Stimulated activated naive B cell treated with anti-CD40 and anti-IgM and Interleukin-4, amounts not matched to agents 10 μg/mL and 1 μg/mL and 100 μg/mL, for 72 hours (primary cell): ENCODE measurements around the gene TOR2A.
"Not testable (repeated sequence)": the region's sequence is repeated elsewhere in the genome, so short reads cannot be mapped to it uniquely, and the experiment has no call there.

Experiments
- ATAC-seq, 2 donors: fragments of 150-1000 bp; cut with Tn5 transposase; replicated peaks; 2 replicates each; pipeline ENCODE4 v1.10.0; 2021; ENCODE audit warnings: moderate library complexity in 1 of 2
- DNase-seq: peaks from one replicate; pipeline ENCODE4 v3.0.0; 2021
- H3K27ac Mint-ChIP-seq: one replicate; pipeline ENCODE4 v1.8.0; 2022; ENCODE audit warnings: mild to moderate bottlenecking, mixed read lengths
- H3K27me3 Mint-ChIP-seq, 2 donors: one replicate each; pipeline ENCODE4 v1.8.0; 2022; ENCODE audit warnings: mixed read lengths in 2 of 2
- H3K36me3 Mint-ChIP-seq, 2 donors: one replicate each; pipeline ENCODE4 v1.8.0; 2022; ENCODE audit warnings: mixed read lengths in 2 of 2, mild to moderate bottlenecking in 1 of 2
- H3K4me1 Mint-ChIP-seq, 2 donors: one replicate each; pipeline ENCODE4 v1.8.0; 2022; ENCODE audit warnings: mixed read lengths in 2 of 2, mild to moderate bottlenecking in 1 of 2
- H3K4me3 Mint-ChIP-seq, 2 donors: one replicate each; pipeline ENCODE4 v1.8.0; 2022; ENCODE audit warnings: mild to moderate bottlenecking in 2 of 2, mixed read lengths in 2 of 2, moderate library complexity in 1 of 2
- H3K9me3 Mint-ChIP-seq, 2 donors: one replicate each; pipeline ENCODE4 v1.8.0; 2022; ENCODE audit warnings: mixed read lengths in 2 of 2, mild to moderate bottlenecking in 1 of 2

The TOR2A gene

GRCh38 chr9:127761061-127761460 is 26.0 kb upstream of the TOR2A start:
- DNase-seq (no peak), ATAC-seq (no peak)
- Mint-ChIP-seq H3K9me3 (no peaks in the 10 kb centered on the region), H3K4me1 (peaks cover 38 to 48% of the 10 kb centered on the region in 2 donors), H3K36me3 (peaks cover 46 to 54% of the 10 kb centered on the region in 2 donors), H3K27me3 (no peaks in the 10 kb centered on the region), H3K27ac (peak overlapping the region; percentile 69), H3K4me3 (no peak overlapping the region)

DNA sequence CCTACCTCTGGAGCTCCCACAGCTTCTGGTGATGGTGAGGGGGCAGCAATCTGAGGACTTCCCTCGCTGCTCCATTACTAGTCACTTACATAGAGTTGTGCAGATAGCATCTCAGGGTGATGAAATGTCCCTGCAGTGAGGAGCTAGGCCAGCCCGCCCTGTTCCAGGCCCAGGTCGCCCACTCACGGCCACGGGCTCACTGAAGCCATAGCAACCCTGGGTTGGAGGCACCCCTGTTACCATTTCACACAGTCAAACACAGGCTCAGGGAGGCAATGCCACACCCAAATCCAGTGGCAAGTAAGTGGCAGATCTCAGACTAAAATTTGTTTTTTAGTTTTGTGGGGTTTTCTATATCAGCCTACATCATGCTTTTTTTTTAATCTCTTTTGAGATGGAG is 23.7 kb upstream of the TOR2A start:
- no peak for DNase-seq
- H3K4me1 Mint-ChIP-seq: peaks cover 23 to 30% of the 10 kb centered on the region in 2 donors
- H3K27ac Mint-ChIP-seq: peak overlapping the region; percentile 88
- ATAC-seq: no peak
- peaks cover 32 to 33% of the 10 kb centered on the region in 2 donors for H3K36me3 Mint-ChIP-seq
- no peak overlapping the region for H3K4me3 Mint-ChIP-seq
- H3K27me3 Mint-ChIP-seq: no peaks in the 10 kb centered on the region
- H3K9me3 Mint-ChIP-seq: no peaks in the 10 kb centered on the region

DNA sequence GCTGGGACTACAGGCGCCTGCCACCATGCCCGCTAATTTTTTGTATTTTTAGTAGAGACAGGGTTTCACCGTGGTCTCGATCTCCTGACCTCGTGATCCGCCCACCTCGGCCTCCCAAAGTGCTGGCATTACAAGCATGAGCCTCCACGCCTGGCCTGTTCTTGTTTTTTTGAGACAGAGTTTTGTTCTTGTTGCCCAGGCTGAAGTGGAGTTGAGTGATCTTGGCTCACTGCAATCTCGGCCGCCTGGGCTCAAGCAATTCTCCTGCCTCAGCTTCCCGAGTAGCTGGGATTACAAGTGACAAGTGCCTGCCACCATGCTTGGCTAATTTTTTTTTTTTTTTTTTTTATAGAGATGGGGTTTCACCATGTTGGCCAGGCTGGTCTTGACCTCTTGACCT is 21.7 kb upstream of the TOR2A start:
- DNase-seq, H3K9me3 Mint-ChIP-seq, H3K27me3 Mint-ChIP-seq, H3K27ac Mint-ChIP-seq, ATAC-seq, H3K4me3 Mint-ChIP-seq: not testable (repeated sequence)
- H3K36me3 Mint-ChIP-seq: peaks cover 28 to 30% of the 10 kb centered on the region in 2 donors
- peaks cover 15 to 23% of the 10 kb centered on the region in 2 donors for H3K4me1 Mint-ChIP-seq

GRCh38 chr9:127756233-127756632 is 21.1 kb upstream of the TOR2A start:
- no peaks in the 10 kb centered on the region for H3K27me3 Mint-ChIP-seq
- H3K4me3 Mint-ChIP-seq: no peak overlapping the region
- H3K36me3 Mint-ChIP-seq: peaks cover 27 to 33% of the 10 kb centered on the region in 2 donors
- no peaks in the 10 kb centered on the region for H3K9me3 Mint-ChIP-seq
- no peak for ATAC-seq
- H3K4me1 Mint-ChIP-seq: peaks cover 15 to 23% of the 10 kb centered on the region in 2 donors
- H3K27ac Mint-ChIP-seq: no peak overlapping the region
- no peak for DNase-seq

GRCh38 chr9:127755061-127756060 is 20.3 kb upstream of the TOR2A start:
- Mint-ChIP-seq H3K36me3 (peaks cover 30 to 37% of the 10 kb centered on the region in 2 donors), H3K4me3 (no peak overlapping the region), H3K4me1 (peaks cover 13 to 23% of the 10 kb centered on the region in 2 donors), H3K27ac (no peak overlapping the region), H3K9me3 (no peaks in the 10 kb centered on the region), H3K27me3 (no peaks in the 10 kb centered on the region)
- no peak for ATAC-seq
- no peak for DNase-seq

- DNase-seq (no peak), ATAC-seq (no peak)
- Mint-ChIP-seq H3K4me3 (no peak overlapping the region), H3K9me3 (no peaks in the 10 kb centered on the region), H3K36me3 (peaks cover 35 to 44% of the 10 kb centered on the region in 2 donors), H3K27ac (no peak overlapping the region), H3K27me3 (no peaks in the 10 kb centered on the region), H3K4me1 (peaks cover 13 to 23% of the 10 kb centered on the region in 2 donors)
These were observed 19.3 kb upstream of the TOR2A start for GRCh38 chr9:127754099-127755060.

DNA sequence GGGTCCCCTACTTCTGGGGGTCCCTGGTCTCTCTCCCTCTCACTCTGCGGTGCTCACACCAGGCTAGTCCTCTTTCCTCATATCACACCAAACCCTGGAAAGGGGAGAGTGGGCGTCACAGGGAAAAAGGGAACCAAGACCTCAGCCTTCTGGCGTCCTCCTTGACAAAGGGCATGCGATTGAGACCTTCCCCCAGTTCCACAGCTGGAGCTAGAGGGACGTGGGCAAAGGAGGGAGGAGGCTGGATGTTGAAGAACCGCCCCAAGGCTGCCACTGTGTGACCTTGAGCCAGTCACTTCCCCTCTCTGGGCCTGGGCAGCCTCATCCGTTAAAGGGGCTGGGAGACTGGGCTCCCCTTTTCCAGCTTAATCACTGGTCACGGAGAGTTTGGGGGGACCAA is 18.5 kb upstream of the TOR2A start:
- Mint-ChIP-seq H3K36me3 (peaks cover 35 to 47% of the 10 kb centered on the region in 2 donors), H3K4me3 (no peak overlapping the region), H3K9me3 (no peaks in the 10 kb centered on the region), H3K4me1 (peaks cover 10 to 20% of the 10 kb centered on the region in 2 donors), H3K27me3 (no peaks in the 10 kb centered on the region), H3K27ac (peak overlapping the region; percentile 14)
- no peak for DNase-seq
- no peak for ATAC-seq

DNA sequence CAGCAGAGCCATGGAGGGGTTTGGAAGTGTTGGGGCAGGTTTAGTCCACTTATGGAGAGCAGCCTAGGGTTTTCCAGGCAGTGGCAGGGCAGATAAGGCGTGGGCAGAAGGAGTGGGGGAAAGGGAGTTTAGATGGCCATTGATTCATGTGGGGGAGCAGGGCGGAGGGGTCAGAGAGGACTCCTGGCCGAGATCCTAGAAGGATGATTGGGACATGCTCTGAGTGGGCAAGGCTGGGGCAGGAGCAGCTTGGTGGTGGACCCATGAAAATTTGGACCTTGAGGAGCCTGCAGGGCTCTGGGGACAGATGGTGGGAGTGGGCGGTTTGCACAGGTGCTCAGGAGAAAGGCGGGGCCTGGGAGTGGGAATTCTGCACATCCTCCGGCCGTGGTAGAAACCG is 18.1 kb upstream of the TOR2A start:
- DNase-seq (no peak), ATAC-seq (no peak)
- Mint-ChIP-seq H3K27me3 (no peaks in the 10 kb centered on the region), H3K36me3 (peaks cover 37 to 47% of the 10 kb centered on the region in 2 donors), H3K4me1 (peaks cover 7 to 16% of the 10 kb centered on the region in 2 donors), H3K9me3 (no peaks in the 10 kb centered on the region), H3K4me3 (no peak overlapping the region), H3K27ac (peak overlapping the region; percentile 42)

DNA sequence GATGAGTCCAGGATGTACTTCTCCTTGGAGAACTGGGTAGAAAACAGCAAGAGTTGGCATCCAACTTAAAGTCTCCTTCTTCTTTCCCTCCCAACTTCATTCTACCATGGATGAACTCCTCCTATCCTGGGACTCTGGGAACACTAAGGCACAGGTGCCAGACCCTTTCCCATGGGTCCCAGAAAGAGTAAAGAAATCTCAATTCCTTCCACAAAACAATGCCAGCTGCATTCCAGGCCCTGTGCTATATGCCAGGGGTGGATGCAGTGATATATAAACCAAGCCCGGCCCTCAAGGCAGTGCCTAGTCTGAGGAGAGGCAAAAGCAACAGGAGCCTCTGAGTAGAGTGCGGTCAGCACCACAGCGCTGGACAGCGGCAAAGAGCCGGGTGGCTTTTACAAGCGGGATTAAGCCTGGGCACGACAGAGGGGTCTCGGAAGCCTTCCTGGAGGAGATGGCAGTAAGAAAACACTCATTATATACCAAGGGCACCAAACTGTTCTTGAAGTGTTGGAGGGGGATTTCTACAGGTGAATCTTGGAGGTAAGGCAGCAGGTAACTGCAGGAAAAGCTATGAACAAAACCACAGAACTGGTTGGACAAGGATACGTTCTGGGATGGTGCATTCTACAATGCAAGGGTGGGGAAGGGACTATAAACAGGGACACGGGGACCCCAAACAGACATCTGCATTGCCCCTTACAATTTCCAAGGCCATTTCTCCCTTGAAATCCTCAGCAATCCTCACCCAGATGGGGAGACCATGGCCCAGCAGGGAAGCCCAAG is 16.4 kb upstream of the TOR2A start:
- ATAC-seq: no peak
- no peak overlapping the region for H3K4me3 Mint-ChIP-seq
- no peaks in the 10 kb centered on the region for H3K27me3 Mint-ChIP-seq
- H3K4me1 Mint-ChIP-seq: peaks cover 7 to 16% of the 10 kb centered on the region in 2 donors
- H3K36me3 Mint-ChIP-seq: peaks cover 46 to 57% of the 10 kb centered on the region in 2 donors
- H3K9me3 Mint-ChIP-seq: no peaks in the 10 kb centered on the region
- peak overlapping the region; percentile 65 for H3K27ac Mint-ChIP-seq
- DNase-seq: no peak

- H3K9me3 Mint-ChIP-seq: no peaks in the 10 kb centered on the region
- no peak for ATAC-seq
- H3K4me3 Mint-ChIP-seq: no peak overlapping the region
These were observed 14.1 kb upstream of the TOR2A start for GRCh38 chr9:127749090-127749787.

GRCh38 chr9:127746959-127747569 is 12.0 kb upstream of the TOR2A start:
- Mint-ChIP-seq H3K36me3 (peaks cover 52 to 60% of the 10 kb centered on the region in 2 donors), H3K9me3 (no peaks in the 10 kb centered on the region), H3K4me1 (peaks cover 3 to 4% of the 10 kb centered on the region in 2 donors), H3K27me3 (no peaks in the 10 kb centered on the region), H3K4me3 (no peak overlapping the region), H3K27ac (peak overlapping the region; percentile 31)
- ATAC-seq: no peak
- DNase-seq: no peak

More at GRCh38 chr9:127749090-127749787, 14.1 kb upstream of the TOR2A start:
- Mint-ChIP-seq H3K36me3 (peaks cover 51 to 63% of the 10 kb centered on the region in 2 donors), H3K27ac (no peak overlapping the region), H3K4me1 (peaks cover 7 to 13% of the 10 kb centered on the region in 2 donors), H3K27me3 (no peaks in the 10 kb centered on the region)
- DNase-seq: no peak

DNA sequence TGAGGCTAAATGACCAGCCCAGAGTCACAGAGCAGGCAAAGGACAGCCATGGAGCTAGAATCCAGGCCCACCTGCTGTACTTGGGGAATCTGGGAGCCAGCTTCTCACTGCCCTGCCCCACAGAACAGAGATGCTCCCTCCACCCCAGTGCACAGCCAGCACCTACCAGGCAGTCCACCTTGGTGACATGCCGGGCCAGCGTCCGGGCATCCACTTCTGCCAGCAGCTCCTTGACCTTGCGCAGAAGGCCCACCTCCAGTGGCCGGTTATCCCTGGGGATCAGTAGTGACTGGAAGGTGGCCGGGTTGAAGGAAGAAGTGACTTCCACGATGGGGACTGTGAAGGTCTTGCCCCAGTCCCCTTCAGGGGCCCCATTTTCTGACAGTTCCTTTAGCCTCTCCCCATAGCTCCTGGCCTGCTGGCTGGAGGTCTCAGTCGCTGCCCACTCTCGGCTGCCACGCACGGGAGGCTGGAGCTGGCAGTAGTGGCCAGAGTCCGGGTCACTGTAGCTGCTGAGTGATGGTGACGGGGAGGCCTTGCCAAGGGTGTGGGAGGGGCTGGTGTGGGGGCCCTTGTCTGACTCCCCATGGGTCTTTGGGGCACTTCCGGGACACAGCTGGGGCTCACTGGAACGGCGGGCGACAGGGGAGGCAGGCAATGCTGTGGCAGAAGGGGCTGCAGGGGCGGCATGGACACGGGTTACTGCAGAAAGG is 9.5 kb upstream of the TOR2A start:
- Mint-ChIP-seq H3K27me3 (no peaks in the 10 kb centered on the region), H3K36me3 (peaks cover 47 to 48% of the 10 kb centered on the region in 2 donors), H3K4me3 (no peak overlapping the region), H3K27ac (peak overlapping the region; percentile 31), H3K4me1 (peaks cover 3 to 9% of the 10 kb centered on the region in 2 donors), H3K9me3 (no peaks in the 10 kb centered on the region)
- ATAC-seq (no peak), DNase-seq (no peak)
